ENCODE data around the gene CLEC18A. TPM values are rescaled to one million over a fixed set of nuclear protein-coding genes. Genes with fewer than 3 reads are reported as not detected.

Gene CLEC18A
- total RNA-seq, 1 experiment from 2014 or later: 0.22 TPM

- Histone ChIP-seq H3K27me3 (ENCODE audit: low read length) (no peaks in the 10 kb centered on the region), H3K4me3 (ENCODE audit: low read length) (no peak overlapping the region), H3K36me3 (ENCODE audit: low read depth, low read length) (no peaks in the 10 kb centered on the region), H3K79me2 (ENCODE audit: low read length) (no peaks in the 10 kb centered on the region), H3F3A (ENCODE audit: low read length, unreplicated experiment) (no peaks in the 10 kb centered on the region), H4K20me1 (ENCODE audit: low read length) (no peaks in the 10 kb centered on the region), H2AFZ (ENCODE audit: low read length) (no peak overlapping the region), H3K9ac (ENCODE audit: low read length) (no peak overlapping the region), H3K9me3 (ENCODE audit: low read length) (no peaks in the 10 kb centered on the region), H3K27ac (ENCODE audit: low read length) (no peak overlapping the region), H3K9me2 (replicated peaks; ENCODE audit: low read length) (no peaks in the 10 kb centered on the region), H3K4me2 (ENCODE audit: low read length) (no peak overlapping the region), H3K4me1 (ENCODE audit: insufficient read depth, low read length) (no peaks in the 10 kb centered on the region)
- no TSS peak for BruUV-seq (replicated peaks)
- TF ChIP-seq EZH2phosphoT487 (IDR thresholded peaks at IDR 0.05; ENCODE audit: borderline replicate concordance, low read length): no peak
- POLR2A ChIA-PET (ENCODE audit: unreplicated experiment): no interaction called here
- intact Hi-C loops (cut with micrococcal nuclease): no loop called here
- CTCF ChIA-PET: no interaction called here
- ATAC-seq: no peak
- DNase-seq: no peak
These were observed 26.9 kb upstream of the CLEC18A start for GRCh38 chr16:69924041-69924775.

GRCh38 chr16:69924777-69925191 is 26.4 kb upstream of the CLEC18A start:
- H3K27ac ChIP-seq (ENCODE audit: low read length): no peak overlapping the region
- H3K9me2 ChIP-seq (replicated peaks; ENCODE audit: low read length): no peaks in the 10 kb centered on the region
- no peaks in the 10 kb centered on the region for H3K4me1 ChIP-seq (ENCODE audit: insufficient read depth, low read length)
- no peak overlapping the region for H3K4me2 ChIP-seq (ENCODE audit: low read length)
- H3K9me3 ChIP-seq (ENCODE audit: low read length): no peaks in the 10 kb centered on the region
- ChIA-PET CTCF (no interaction called here), POLR2A (ENCODE audit: unreplicated experiment) (no interaction called here)
- no peaks in the 10 kb centered on the region for H3K36me3 ChIP-seq (ENCODE audit: low read depth, low read length)
- ATAC-seq (no peak), DNase-seq (no peak)
- H3K27me3 ChIP-seq (ENCODE audit: low read length): no peaks in the 10 kb centered on the region
- H3F3A ChIP-seq (ENCODE audit: low read length, unreplicated experiment): no peaks in the 10 kb centered on the region
- H4K20me1 ChIP-seq (ENCODE audit: low read length): no peaks in the 10 kb centered on the region
- H3K4me3 ChIP-seq (ENCODE audit: low read length): no peak overlapping the region
- H3K79me2 ChIP-seq (ENCODE audit: low read length): no peaks in the 10 kb centered on the region
- intact Hi-C loops (cut with micrococcal nuclease): no loop called here
- BruUV-seq (replicated peaks): no TSS peak
- TF ChIP-seq EZH2phosphoT487 (IDR thresholded peaks at IDR 0.05; ENCODE audit: borderline replicate concordance, low read length) (no peak), EZH2 (IDR thresholded peaks at IDR 0.05; ENCODE audit: low read length, unreplicated experiment) (no peak), CTCF (conservative IDR thresholded peaks at IDR 0.05; ENCODE audit: low read depth, low read length) (no peak)
- H3K9ac ChIP-seq (ENCODE audit: low read length): no peak overlapping the region
- no peak overlapping the region for H2AFZ ChIP-seq (ENCODE audit: low read length)

GRCh38 chr16:69925311-69925710 is 25.8 kb upstream of the CLEC18A start:
- H3K4me3 ChIP-seq (ENCODE audit: low read length): no peak overlapping the region
- no peak for ATAC-seq
- TF ChIP-seq EZH2 (IDR thresholded peaks at IDR 0.05; ENCODE audit: low read length, unreplicated experiment) (no peak), EZH2phosphoT487 (IDR thresholded peaks at IDR 0.05; ENCODE audit: borderline replicate concordance, low read length) (no peak), CTCF (conservative IDR thresholded peaks at IDR 0.05; ENCODE audit: low read depth, low read length) (no peak)
- no peak overlapping the region for H3K27ac ChIP-seq (ENCODE audit: low read length)
- no peaks in the 10 kb centered on the region for H3K9me3 ChIP-seq (ENCODE audit: low read length)
- H3K4me1 ChIP-seq (ENCODE audit: insufficient read depth, low read length): no peaks in the 10 kb centered on the region
- H4K20me1 ChIP-seq (ENCODE audit: low read length): no peaks in the 10 kb centered on the region
- no peak overlapping the region for H2AFZ ChIP-seq (ENCODE audit: low read length)
- H3K36me3 ChIP-seq (ENCODE audit: low read depth, low read length): no peaks in the 10 kb centered on the region
- no peak overlapping the region for H3K9ac ChIP-seq (ENCODE audit: low read length)
- intact Hi-C loops (cut with micrococcal nuclease): no loop called here
- CTCF ChIA-PET: no interaction called here
- no peaks in the 10 kb centered on the region for H3K9me2 ChIP-seq (replicated peaks; ENCODE audit: low read length)
- no peak overlapping the region for H3K4me2 ChIP-seq (ENCODE audit: low read length)
- DNase-seq: no peak
- H3K27me3 ChIP-seq (ENCODE audit: low read length): no peaks in the 10 kb centered on the region
- H3F3A ChIP-seq (ENCODE audit: low read length, unreplicated experiment): no peaks in the 10 kb centered on the region
- no TSS peak for BruUV-seq (replicated peaks)
- POLR2A ChIA-PET (ENCODE audit: unreplicated experiment): no interaction called here
- no peaks in the 10 kb centered on the region for H3K79me2 ChIP-seq (ENCODE audit: low read length)
